IPS-18c (cell line): ENCODE measurements around the gene OR5B21.

ENCODE experiments used
- H3K4me3 ChIP-seq: 2 replicates; pipeline ENCODE4 v1.7.0; 2013; ENCODE audit warnings: low read depth, mild to moderate bottlenecking, low read length, moderate library complexity; ENCODE audit not compliant: insufficient read depth
- H3K9me3 ChIP-seq: one replicate; pipeline ENCODE4 v1.6.1; 2013; ENCODE audit warnings: mild to moderate bottlenecking, low read length, moderate library complexity; ENCODE audit not compliant: control insufficient read depth, insufficient read depth

OR5B21 gene

GRCh38 chr11:58508005-58508404, at the start of gene OR5B21:
OR5B21 (minus strand) TSS chr11:58508105; CDS start chr11:58508105, 0 bp downstream.
- no peaks in the 10 kb centered on the region for H3K9me3 ChIP-seq
- no peak within 1 kb of the TSS for H3K4me3 ChIP-seq

GRCh38 chr11:58549644-58550043, 41.7 kb upstream of the OR5B21 start:
- Histone ChIP-seq H3K9me3 (peaks cover 3% of the 10 kb centered on the region), H3K4me3 (no peak overlapping the region)

GRCh38 chr11:58546841-58547240, 38.9 kb upstream of the OR5B21 start:
- H3K9me3 ChIP-seq = peaks cover 3% of the 10 kb centered on the region

GRCh38 chr11:58531865-58532341, 24.0 kb upstream of the OR5B21 start:
- Histone ChIP-seq H3K9me3 (no peaks in the 10 kb centered on the region), H3K4me3 (no peak overlapping the region)

More at GRCh38 chr11:58546841-58547240, 38.9 kb upstream of the OR5B21 start:
- no peak overlapping the region for H3K4me3 ChIP-seq

- H3K9me3 ChIP-seq = no peaks in the 10 kb centered on the region
Observed at GRCh38 chr11:58530236-58530635, 22.3 kb upstream of the OR5B21 start.

GRCh38 chr11:58527429-58527828, 19.5 kb upstream of the OR5B21 start:
- no peaks in the 10 kb centered on the region for H3K9me3 ChIP-seq

More at GRCh38 chr11:58530236-58530635, 22.3 kb upstream of the OR5B21 start:
- no peak overlapping the region for H3K4me3 ChIP-seq

GRCh38 chr11:58526721-58527120, 18.8 kb upstream of the OR5B21 start:
- no peaks in the 10 kb centered on the region for H3K9me3 ChIP-seq
- no peak overlapping the region for H3K4me3 ChIP-seq

More at GRCh38 chr11:58527429-58527828, 19.5 kb upstream of the OR5B21 start:
- no peak overlapping the region for H3K4me3 ChIP-seq

- H3K9me3 ChIP-seq = no peaks in the 10 kb centered on the region
- no peak overlapping the region for H3K4me3 ChIP-seq
Observed at GRCh38 chr11:58525037-58525614, 17.2 kb upstream of the OR5B21 start.

GRCh38 chr11:58524232-58525036, 16.5 kb upstream of the OR5B21 start:
- Histone ChIP-seq H3K9me3 (no peaks in the 10 kb centered on the region), H3K4me3 (no peak overlapping the region; the same call in 1 of the 2 replicates)

GRCh38 chr11:58513747-58514367, 6.0 kb upstream of the OR5B21 start:
- no peak overlapping the region for H3K4me3 ChIP-seq
- H3K9me3 ChIP-seq = no peaks in the 10 kb centered on the region

- Histone ChIP-seq H3K4me3 (no peak overlapping the region), H3K9me3 (no peaks in the 10 kb centered on the region)
Observed at GRCh38 chr11:58511636-58512035, 3.7 kb upstream of the OR5B21 start.

GRCh38 chr11:58509748-58510147, 1.8 kb upstream of the OR5B21 start:
- no peak overlapping the region for H3K4me3 ChIP-seq
- H3K9me3 ChIP-seq = no peaks in the 10 kb centered on the region

- H3K4me3 ChIP-seq = no peak overlapping the region
- no peaks in the 10 kb centered on the region for H3K9me3 ChIP-seq
Observed at GRCh38 chr11:58508814-58509213, 909 bp upstream of the OR5B21 start.

- Histone ChIP-seq H3K9me3 (no peaks in the 10 kb centered on the region), H3K4me3 (no peak overlapping the region)
Observed at GRCh38 chr11:58507355-58507754, 550 bp downstream of the OR5B21 start.

- no peak overlapping the region for H3K4me3 ChIP-seq
- H3K9me3 ChIP-seq = no peaks in the 10 kb centered on the region
Observed at GRCh38 chr11:58506935-58507334, 970 bp downstream of the OR5B21 start.

- H3K4me3 ChIP-seq = no peak overlapping the region
- H3K9me3 ChIP-seq = no peaks in the 10 kb centered on the region
Observed at GRCh38 chr11:58505849-58506248, 2.1 kb downstream of the OR5B21 start.

- Histone ChIP-seq H3K4me3 (no peak overlapping the region), H3K9me3 (no peaks in the 10 kb centered on the region)
Observed at GRCh38 chr11:58504232-58504631, 3.7 kb downstream of the OR5B21 start.

GRCh38 chr11:58503361-58503856, 4.5 kb downstream of the OR5B21 start:
- Histone ChIP-seq H3K9me3 (no peaks in the 10 kb centered on the region), H3K4me3 (no peak overlapping the region)
